DMS114 treated with DMSO at 0.1 percent for 48 hours (cell line): ENCODE measurements around the gene ABCB8.

Experiments used
- DNase-seq: peaks from one replicate; lab custom pipeline; 2025; ENCODE audit not compliant: unreplicated experiment; lab: John Stamatoyannopoulos, UW

Gene ABCB8

DNA sequence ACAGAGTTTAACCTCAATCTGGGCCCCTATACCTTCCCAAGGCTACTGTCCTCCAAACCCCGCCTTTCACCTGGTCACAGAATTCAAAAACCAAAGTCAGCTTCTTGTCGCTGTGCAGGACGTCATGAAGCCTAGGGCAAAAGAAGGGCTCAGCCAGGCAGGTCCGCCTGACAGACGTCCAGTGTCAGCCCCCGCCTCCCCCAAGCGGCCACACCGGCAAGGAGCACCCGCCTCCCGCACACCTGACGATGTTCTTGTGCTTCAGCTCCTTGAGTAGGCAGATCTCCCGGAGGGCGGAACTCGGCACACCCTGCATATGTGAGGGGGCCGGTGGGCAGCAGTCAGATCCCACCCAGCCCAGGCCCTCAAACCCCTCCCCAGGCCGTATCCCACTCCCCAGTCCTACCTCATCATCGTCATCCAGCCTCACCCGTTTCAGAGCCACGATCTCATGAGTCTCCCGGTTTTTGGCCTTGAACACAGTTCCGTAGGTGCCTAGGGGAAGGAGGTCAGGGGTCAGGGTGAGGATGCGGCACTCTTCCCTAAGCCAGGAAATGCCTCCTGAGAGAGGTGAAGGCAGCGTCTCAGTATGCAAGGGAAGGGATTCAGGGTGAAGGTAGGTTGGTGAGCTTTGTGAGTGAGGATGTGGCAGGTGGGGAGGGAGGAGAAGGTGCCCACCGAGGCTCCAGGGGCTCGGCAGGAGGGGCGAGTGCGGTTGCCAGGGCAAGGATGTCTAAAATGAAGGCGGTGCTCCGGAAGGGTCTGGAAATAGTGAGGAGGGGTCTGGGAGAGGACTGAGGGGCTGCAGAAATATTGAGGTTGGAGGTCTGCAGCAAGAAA lies 28.6 kb downstream of the ABCB8 start:
- no peak for DNase-seq

DNA sequence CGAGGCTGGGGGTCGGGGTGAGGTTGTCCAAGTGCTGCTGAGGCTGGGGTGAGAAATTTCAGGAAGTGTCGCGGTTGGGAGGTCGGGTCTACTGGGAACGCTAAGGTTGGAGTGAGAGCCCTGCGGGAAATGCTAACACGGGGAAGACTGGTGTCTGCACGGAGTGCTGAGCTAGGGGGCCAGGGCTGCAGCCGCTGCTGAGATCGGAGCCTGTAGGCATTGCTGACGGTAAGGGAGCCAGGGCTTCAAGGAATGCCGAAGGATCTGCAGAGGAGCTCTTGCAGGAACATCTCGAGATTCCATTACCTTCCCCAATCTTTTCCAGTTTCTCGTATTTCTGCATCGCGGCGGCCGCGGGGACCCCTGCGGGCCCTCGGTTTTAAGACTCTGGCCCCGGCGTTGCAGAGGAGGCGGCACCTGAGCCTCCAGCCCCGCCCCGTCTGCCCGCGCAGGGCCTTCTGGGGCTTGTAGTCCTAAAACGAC lies 29.3 kb downstream of the ABCB8 start, which contains the start of gene CDK5:
CDK5 (minus strand) TSS at position 392 of the 483 bp plus-strand sequence; CDS start at position 343, 49 bp downstream.
- DNase-seq, result no peak

GRCh38 chr7:151057989-151058780 lies 29.9 kb downstream of the ABCB8 start:
- DNase-seq, result peak; percentile 98

DNA sequence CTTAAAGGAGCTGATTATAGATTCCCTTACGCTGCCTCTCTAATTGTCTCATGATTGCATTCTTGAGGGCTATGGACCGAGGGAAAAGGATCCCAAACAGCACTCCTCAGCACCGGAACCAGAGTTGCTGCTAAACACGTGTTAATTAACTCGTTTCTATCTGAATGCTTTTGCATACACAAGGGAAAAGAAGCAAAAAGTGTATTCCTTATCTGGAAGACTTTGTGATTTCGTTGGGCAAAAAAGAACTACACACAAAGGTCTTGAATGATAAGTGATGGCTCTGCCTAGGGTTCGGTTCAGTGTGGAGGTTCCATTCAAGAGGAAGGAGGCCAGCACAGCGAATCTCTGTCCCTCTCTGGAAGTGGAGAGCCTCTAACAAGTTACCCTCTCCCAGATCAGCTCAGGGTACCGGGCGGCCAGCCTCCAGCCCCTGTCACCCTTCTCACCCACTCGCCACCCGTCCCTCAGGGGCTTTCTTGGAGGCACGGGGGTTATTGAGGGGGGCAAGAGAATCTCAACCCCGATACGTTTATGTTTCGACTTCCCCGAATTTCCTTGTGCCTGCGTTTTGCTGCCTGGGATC lies 30.6 kb downstream of the ABCB8 start:
- no peak for DNase-seq

- DNase-seq, result peak; percentile 55
These were observed 31.3 kb downstream of the ABCB8 start, which contains the start of gene SLC4A2 for GRCh38 chr7:151059367-151060112. Gene SLC4A2, plus strand, starts transcription at chr7:151059589. Its CDS starts 2,399 bp downstream, at chr7:151061988.

DNA sequence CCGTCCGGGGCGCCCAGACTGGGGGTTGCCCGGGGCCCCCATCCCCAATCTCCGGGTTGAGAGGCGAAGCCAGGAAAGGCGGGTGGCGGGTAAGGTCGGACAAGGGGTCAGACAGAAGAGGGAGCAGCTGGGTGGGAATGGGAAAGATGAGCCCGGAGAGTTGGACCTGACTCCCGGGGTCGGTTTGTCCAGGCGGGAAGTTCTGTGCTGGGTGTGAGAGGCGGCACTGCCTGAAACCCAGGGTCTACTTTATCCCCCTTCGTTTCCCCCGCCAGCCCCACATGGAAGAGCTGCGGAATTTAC lies 31.8 kb downstream of the ABCB8 start:
- no peak for DNase-seq

DNA sequence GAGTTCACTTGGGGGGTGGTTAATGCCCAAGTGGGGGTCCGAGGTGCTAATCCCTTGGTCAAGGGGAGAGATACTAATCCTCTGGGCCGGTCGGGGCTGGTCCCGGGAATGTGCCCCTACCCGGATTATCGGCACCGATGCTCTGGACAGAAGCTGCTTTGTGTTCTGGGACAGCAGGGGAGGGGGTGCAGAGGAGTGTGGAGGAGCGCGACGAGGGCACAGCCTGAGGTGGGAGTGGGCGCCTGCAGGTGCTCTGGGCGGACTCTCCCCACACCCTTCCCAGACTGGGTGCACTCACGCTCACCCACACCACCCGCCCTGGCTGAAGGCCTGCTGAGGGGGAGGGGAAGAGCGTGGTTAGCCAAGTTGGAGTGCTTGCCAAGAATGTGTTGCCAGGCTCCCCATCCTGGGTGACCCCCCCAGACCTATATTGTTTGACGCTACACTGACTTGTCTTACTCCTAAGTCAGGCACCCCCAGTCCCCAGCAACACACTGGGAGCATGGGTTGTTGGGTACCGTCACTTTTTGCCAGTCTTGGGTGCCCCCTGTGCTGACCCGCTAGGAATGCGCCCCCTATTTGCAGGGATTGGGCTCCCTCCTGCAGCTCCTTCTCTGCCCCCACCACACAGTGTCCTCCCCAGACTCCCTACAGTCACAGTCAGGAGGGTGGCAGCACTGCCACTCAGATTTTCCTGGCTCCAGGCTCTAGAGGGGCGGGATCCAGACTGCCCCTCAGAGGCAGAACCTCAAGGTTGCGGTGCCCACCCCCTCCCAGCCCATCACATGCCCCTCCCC lies 32.4 kb downstream of the ABCB8 start:
- no peak for DNase-seq

DNA sequence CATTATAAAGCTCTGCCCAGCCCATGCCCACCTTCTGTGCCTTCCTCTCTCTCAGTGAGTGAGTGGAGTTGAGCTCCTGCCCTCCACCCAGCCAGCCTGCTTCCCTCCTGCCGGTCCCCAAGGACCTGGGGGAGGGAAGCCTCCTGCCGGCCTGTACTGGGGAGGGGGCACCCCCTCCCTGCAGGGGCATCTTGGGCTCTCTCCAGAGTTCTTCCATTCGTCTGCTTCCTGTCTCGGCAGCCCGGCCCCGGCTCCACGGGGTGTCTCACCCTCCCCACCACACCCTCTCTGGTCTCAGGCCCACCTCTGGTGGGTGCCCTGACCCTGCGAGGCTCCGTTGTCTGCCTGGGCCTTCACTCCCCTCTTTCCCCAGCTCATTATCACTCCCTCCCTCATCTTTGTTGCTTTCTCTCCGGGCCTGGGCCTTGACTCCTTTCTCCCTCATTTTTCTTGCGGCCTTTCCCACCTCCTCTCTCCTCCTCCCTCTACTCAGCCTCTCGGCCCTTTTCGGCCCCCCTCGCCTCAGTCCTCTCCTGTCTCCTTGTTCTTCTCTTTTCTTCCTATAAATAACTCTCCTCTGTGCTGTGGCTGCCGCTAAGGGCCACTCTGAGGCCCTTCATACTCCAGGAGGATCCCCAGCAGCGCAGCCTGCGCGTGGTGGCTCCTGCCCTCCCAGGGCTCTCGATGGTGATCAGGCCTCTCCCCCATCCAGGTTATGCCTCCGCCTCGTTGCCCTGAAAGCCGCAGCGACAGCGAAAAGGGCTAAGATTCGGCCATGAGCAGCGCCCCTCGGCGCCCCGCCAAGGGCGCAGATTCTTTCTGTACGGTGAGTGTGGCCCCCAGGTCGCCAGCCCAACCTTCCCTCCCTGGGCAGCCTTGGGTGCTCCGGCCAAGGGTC lies 33.2 kb downstream of the ABCB8 start:
- DNase-seq, result no peak

DNA sequence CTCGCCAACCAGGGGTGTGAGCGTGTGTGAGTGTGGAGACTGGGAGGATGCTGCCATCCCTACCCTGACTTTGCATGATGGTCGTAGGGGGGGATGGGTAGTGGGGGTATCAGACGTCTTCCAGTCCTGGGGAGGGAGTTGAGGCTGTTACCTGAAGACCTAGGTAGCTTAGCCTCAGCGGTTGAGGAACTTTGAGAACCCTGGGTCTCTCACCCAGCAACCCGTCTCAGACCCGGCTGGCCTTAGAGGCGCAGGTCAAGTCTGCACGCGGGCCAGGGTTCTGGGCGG lies 33.8 kb downstream of the ABCB8 start:
- DNase-seq, result no peak

GRCh38 chr7:151062399-151063211 lies 34.4 kb downstream of the ABCB8 start:
- no peak for DNase-seq

- DNase-seq, result no peak
These were observed 34.9 kb downstream of the ABCB8 start for GRCh38 chr7:151063212-151063561.

DNA sequence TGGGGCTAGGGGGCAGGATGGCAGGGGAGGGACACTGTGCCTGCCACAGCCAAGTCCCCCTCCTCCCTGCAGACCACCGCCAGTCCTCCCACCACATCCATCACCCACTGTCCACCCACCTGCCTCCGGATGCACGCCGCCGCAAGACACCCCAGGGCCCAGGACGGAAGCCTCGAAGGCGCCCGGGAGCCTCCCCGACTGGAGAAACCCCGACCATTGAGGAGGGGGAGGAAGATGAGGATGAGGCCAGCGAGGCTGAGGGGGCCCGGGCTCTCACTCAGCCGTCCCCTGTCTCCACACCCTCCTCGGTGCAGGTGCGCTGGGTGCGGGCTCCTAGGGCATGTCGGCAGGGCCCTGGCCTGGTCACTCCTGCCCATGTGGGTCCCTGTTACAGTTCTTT lies 36.2 kb downstream of the ABCB8 start:
- DNase-seq, result no peak

- no peak for DNase-seq
These were observed 36.7 kb downstream of the ABCB8 start for GRCh38 chr7:151064993-151065392.

GRCh38 chr7:151065516-151065915 lies 37.3 kb downstream of the ABCB8 start:
- DNase-seq, result no peak

- DNase-seq, result no peak
These were observed 38.2 kb downstream of the ABCB8 start for GRCh38 chr7:151066273-151066974.

GRCh38 chr7:151068069-151068773 lies 40.0 kb downstream of the ABCB8 start:
- DNase-seq, result no peak

DNA sequence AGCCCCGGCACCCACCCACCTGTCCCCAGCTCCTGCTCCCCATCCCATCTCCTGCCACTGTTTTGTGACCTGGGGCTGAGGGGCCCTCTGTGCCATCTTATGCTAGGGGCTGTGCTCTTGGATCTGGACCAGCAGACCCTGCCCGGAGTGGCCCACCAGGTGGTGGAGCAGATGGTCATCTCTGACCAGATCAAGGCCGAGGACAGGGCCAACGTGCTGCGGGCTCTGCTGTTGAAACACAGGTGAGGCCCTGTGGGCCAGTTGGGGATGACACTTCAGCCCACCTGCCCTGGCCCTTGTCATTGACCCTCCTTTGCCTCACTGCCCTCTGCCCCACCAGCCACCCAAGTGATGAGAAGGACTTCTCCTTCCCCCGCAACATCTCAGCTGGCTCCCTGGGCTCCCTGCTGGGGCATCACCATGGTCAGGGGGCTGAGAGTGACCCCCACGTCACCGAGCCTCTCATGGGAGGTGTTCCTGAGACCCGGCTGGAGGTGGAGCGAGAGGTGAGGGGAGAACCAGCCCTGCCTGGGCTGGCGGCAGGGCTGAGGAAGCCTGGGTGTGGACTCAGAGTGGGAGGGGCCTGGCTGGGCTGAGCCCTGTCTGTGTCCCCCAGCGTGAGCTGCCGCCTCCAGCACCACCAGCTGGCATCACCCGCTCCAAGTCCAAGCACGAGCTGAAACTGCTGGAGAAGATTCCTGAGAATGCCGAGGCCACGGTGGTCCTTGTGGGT lies 41.8 kb downstream of the ABCB8 start:
- DNase-seq, result no peak
